ENCODE measurements around the gene TMEM201.

DNA sequence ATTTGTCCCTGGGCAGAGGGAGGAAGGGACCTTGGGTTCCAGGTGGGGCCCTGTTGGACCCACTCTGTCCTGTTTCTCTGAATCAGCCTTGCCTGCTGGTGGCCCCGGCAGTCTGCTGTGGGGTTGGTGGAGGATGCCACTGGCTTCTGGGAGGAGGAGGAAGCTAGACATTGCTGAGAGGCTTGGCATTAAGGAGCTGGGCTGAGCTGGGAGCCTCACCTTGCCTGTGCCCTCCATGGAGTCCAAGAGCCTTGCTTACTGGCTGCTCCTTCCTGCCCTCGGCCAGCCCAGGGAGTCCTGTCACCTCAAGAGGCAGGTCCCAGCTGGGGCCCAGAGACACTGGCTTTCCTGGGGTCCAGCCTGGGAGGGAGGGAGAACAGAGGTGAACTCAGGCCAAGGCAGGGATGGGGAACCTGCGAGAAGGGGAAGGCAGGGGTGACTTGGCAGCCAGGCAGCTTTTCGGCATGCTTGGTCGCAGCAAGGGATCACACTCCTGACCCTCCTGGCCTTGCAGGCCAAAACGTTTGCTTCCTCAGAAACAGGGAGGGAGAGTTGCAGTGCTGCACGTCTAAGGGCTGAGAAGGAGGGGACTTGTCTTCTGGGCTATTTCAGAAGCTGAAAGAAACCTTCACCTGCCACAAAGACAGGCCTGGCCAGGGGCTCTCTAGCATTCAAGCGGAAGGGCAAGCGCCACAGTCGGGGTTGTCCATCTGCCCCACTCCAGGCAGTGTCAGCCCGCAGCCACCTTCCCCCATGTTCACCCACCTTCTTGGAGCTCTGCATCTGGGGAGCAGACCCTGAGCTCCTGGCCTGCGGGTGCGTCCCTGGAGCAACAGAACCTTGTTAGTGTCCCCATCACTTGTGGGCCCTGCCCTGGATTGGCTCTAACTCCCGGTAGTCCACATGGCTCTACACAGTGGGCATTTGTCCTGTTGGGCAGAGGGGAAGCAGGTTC is 8.9 kb downstream of the TMEM201 start:
- TF ChIP-seq POLR2A (IDR thresholded peaks at IDR 0.05; ENCODE audit: low read depth, low read length) (no peak), TAF1 (IDR thresholded peaks at IDR 0.05; ENCODE audit: low read depth, low read length) (no peak), POLR2AphosphoS5 (IDR thresholded peaks at IDR 0.05; ENCODE audit: low read depth, low read length) (no peak), SPI1 (IDR thresholded peaks at IDR 0.05; ENCODE audit: low read depth, low read length) (no peak), POU2F2 (IDR thresholded peaks at IDR 0.05; ENCODE audit: low read depth, low read length) (no peak)

Measured in GM12891 (cell line).